ENCODE measurements around the gene NTSR1.

The NTSR1 gene

DNA sequence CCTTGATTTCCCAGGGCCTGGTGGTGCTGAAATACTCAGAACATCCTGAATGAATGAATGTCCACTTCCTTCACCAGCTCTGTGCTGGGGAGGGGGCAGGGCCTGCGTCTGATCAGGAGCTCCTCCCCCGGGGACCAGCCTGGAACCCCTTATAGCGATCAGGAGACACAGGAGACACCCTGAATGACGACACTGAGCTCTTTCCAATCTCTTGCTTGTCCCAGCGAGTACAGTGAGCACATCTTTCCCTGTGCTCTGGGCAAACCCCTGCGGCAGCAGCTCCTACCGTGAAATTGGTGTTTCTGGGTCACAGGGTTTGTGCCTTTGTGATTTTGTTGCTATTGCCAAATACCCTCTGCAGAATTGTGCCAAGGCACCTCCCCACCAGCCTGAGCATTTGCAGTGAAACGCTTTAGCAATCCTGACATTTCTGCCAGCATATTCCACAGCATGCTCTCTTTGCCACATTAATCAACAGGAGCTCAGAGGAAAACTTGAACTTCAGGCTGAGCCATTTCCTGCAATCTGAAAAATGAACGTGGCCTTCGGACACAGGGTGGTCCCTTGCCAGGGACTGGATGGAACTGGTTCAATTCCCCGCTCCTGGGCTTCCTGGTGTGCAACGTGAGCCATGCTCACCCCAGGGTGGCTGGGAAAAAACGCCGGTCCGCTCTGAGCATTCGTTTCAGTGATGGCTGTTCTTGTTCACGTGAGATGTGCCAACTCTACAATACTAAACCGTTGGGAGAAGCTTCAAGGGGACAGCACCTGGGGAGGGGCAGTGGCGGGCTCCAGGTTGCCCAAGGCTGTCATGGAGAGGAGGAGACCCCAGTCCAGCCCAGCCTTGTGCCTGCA is 64.6 kb downstream of the NTSR1 start:
- no peak for DNase-seq

- no peak for DNase-seq
Observed at GRCh38 chr20:62773845-62774714, 65.4 kb downstream of the NTSR1 start.

- DNase-seq = no peak
Observed at GRCh38 chr20:62774762-62775161, 66.1 kb downstream of the NTSR1 start.

DNA sequence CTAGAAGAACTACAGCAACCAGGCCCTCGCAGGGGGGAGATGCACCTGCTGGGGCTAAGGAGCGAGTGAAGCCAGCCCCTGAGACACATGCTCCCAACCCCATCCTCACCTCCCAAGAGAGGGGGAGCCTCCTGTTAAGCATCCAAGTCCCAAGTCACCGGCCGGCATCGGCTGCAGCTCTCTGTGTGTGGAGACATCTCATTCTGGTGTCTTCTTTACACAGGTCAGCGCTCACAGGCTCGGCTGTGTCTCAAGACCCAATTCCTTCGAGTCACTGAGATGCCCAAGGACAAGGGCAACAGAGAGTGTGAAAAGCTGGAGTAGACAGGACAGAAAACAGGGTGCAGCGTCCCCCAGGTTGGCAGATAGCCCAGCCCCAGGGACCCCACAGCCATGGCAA is 66.6 kb downstream of the NTSR1 start:
- no peak for DNase-seq

- DNase-seq = no peak
Observed at GRCh38 chr20:62776035-62776691, 67.5 kb downstream of the NTSR1 start.

DNA sequence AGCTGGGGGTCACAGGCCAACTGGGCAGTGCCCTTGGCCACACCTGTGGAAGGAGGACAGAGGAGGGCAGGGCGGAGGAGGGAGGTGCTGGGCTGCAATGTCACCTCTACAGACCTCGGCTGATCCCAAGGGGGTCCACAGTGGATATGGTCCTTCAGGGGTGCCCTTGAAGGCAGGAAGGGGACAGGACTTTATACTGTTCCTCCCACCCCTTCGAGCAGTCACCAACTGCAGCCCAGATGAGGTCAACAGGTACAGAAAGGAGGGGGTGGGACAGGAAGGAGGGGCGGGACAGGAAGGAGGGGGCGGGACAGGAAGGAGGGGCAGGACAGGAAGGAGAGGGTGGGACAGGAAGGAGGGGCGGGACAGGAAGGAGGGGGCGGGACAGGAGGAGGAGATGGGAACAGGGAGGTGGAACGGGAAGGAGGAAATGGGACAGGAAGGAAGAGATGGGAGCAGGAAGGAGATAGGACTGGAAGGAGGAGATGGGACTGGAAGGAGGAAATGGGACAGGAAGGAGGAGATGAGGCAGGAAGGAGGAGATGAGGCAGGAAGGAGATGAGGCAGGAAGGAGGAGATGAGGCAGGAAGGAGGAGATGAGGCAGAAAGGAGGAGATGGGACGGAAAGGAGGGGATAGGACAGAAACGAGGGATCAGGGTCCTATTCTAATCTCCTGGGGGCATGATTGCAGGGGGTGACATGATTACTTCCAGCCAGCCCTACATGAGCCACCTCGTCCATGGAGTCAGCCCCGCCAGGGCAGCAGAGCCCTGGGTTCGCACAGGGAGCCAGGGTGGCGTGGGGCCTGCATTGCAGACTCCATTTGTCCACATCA is 68.3 kb downstream of the NTSR1 start:
- DNase-seq = no peak

- DNase-seq = no peak
Observed at GRCh38 chr20:62777528-62777830, 68.8 kb downstream of the NTSR1 start.

GRCh38 chr20:62778058-62778457 is 69.4 kb downstream of the NTSR1 start:
- no peak for DNase-seq

- DNase-seq = no peak
Observed at GRCh38 chr20:62778601-62779416, 70.2 kb downstream of the NTSR1 start.

- no peak for DNase-seq
Observed at GRCh38 chr20:62779417-62779685, 70.7 kb downstream of the NTSR1 start.

DNA sequence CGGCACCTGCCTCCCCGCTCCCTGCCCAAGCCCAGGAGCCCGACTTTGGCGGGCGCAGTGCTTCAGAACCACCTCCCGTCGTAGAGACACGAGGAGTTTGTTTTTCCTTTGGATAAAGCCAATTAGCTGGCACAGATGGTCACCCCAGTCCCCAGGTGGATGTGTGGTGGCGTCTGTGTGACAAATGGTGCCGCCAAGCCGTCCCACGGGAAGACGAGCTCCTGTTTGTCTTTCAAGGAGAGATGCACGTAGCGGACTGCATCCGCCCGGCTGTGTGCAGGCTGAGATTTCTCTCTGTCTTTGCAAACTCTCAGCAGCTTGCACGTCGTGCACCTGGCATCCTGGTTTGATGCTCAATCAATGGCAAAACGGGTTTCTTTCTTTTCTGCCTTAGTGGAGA is 71.6 kb downstream of the NTSR1 start:
- no peak for DNase-seq

GRCh38 chr20:62780696-62781095 is 72.1 kb downstream of the NTSR1 start:
- DNase-seq = no peak

- DNase-seq = peak; percentile 19
Observed at GRCh38 chr20:62782149-62782892, 73.7 kb downstream of the NTSR1 start.

DNA sequence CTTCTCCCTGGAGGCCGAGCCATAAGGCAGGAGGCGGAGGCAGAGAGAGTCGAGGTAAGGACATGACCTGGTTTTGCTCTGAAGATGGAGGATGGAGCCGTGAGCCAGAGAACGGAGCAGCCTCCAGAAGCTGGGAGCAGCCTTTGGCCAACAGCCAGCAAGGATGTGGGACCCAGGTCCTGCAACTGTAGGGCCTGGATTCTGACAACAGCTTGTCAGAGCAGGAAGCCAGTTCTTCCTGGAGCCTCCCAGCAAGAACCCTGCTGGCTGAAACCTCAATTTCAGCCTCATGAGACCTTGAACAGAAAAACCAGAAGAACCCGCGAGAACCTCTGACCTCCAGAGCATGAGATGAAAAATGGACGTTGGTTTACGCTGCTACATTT is 74.2 kb downstream of the NTSR1 start:
- DNase-seq = no peak

GRCh38 chr20:62784497-62784896 is 75.9 kb downstream of the NTSR1 start:
- DNase-seq = no peak

DNA sequence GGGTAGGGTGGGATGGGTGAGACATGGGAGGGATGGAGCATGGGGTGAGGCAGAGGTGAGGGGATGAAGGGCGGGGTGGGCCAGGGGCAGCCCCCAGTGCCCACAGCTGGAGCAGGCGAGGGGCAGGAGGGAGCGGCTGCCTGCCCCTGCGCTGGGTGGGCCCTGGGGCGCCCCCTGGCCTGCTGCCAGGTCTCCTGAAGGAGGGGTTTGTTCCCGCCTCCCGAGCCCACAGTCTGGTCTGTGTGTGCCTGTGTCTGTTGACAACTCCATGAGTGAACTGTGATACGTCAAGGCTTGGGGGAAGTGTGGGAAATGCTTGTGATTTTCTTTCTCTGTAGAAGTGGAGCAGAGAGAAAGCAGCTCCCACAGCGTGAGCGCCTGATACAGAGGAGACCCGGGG is 76.8 kb downstream of the NTSR1 start:
- DNase-seq = no peak

DNA sequence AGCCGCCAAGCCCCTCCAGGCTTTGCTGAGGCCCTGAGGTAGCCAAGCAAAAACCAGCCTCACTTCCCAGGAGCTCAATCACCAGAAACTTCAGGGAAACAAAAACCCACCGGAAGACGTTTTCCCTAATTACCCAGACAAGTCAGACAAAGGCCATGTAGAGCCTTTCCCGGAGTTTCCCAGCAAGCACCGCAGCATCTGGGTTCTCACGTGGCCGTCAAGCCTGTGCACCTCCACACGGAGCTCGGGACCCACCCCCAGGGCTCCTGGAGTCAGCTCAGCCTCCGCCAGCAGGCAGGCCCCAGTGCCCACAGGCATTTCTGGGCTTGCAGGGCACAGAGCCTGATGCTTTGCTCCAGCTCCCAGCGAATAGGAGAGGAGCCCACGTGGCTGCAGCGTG is 77.5 kb downstream of the NTSR1 start:
- DNase-seq = no peak

DNA sequence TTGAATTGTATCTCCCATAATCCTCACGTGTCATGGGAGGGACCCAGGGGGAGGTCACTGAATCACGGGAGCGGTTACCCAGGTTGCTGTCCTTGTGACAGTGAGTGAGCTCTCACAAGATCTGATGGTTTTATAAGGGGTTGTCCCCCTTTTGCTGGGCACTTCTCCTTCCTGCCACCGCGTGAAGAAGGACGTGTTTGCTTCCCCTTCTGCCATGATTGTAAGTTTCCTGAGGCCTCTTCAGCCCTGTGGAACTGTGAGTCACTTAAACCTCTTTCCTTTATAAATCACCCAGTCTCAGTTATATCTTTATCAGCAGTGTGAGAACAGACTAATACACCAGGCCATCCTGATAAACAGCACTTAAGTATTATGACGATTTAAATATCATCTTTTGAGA is 78.7 kb downstream of the NTSR1 start:
- no peak for DNase-seq

- no peak for DNase-seq
Observed at GRCh38 chr20:62787866-62788265, 79.2 kb downstream of the NTSR1 start.

- DNase-seq = no peak
Observed at GRCh38 chr20:62788607-62789006, 80.0 kb downstream of the NTSR1 start.

GRCh38 chr20:62790075-62790474 is 81.4 kb downstream of the NTSR1 start:
- DNase-seq = no peak
